ENCODE measurements around the gene RNF182.
"Not testable (repeated sequence)": the region's sequence is repeated elsewhere in the genome, so short reads cannot be mapped to it uniquely, and the experiment has no call there.

Gene RNF182

GRCh38 chr6:13972602-13973001, 47.9 kb downstream of the RNF182 start:
- DNase-seq = not testable (repeated sequence)

GRCh38 chr6:13973422-13973821, 48.7 kb downstream of the RNF182 start:
- DNase-seq = not testable (repeated sequence)

GRCh38 chr6:13978102-13978640, 53.4 kb downstream of the RNF182 start:
- DNase-seq = no peak

- DNase-seq = no peak
These were observed 54.0 kb downstream of the RNF182 start for GRCh38 chr6:13978787-13979186.

GRCh38 chr6:13979284-13980171, 54.8 kb downstream of the RNF182 start:
- DNase-seq = no peak

GRCh38 chr6:13980534-13980933, 55.8 kb downstream of the RNF182 start:
- DNase-seq = no peak

GRCh38 chr6:13985663-13986325, 61.0 kb downstream of the RNF182 start:
- DNase-seq = no peak

GRCh38 chr6:13986700-13987399, 62.1 kb downstream of the RNF182 start:
- no peak for DNase-seq

- no peak for DNase-seq
These were observed 62.7 kb downstream of the RNF182 start for GRCh38 chr6:13987400-13987865.

GRCh38 chr6:13988049-13988738, 63.4 kb downstream of the RNF182 start:
- DNase-seq = no peak

- no peak for DNase-seq
These were observed 64.2 kb downstream of the RNF182 start for GRCh38 chr6:13988908-13989307.

- DNase-seq = no peak
These were observed 64.9 kb downstream of the RNF182 start for GRCh38 chr6:13989496-13990144.

GRCh38 chr6:13990796-13991195, 66.0 kb downstream of the RNF182 start:
- no peak for DNase-seq

- DNase-seq = no peak
These were observed 66.6 kb downstream of the RNF182 start for GRCh38 chr6:13991393-13991792.

- DNase-seq = no peak
These were observed 67.8 kb downstream of the RNF182 start for GRCh38 chr6:13992417-13993055.

- no peak for DNase-seq
These were observed 68.7 kb downstream of the RNF182 start for GRCh38 chr6:13993416-13993815.

- no peak for DNase-seq
These were observed 73.6 kb downstream of the RNF182 start for GRCh38 chr6:13998356-13998755.

GRCh38 chr6:14000901-14001300, 76.1 kb downstream of the RNF182 start:
- no peak for DNase-seq

- no peak for DNase-seq
These were observed 76.7 kb downstream of the RNF182 start for GRCh38 chr6:14001329-14002012.

- no peak for DNase-seq
These were observed 77.6 kb downstream of the RNF182 start for GRCh38 chr6:14002176-14002947.
